ENCODE results near the gene COX6A1.

- TF ChIP-seq EZH2 (IDR thresholded peaks at IDR 0.05; ENCODE audit: borderline replicate concordance, low read depth, low read length, severe bottlenecking) (no peak), CTCF (IDR thresholded peaks at IDR 0.05; ENCODE audit: extremely low read depth in 1 of 2, insufficient read depth in 1 of 2, low read depth in 1 of 2, low read length in 2 of 2) (no peak), POLR2AphosphoS5 (IDR thresholded peaks at IDR 0.05; ENCODE audit: insufficient read depth, low read depth, low read length) (no peak), POLR2A (IDR thresholded peaks at IDR 0.05; ENCODE audit: low read depth, low read length) (no peak)
These were observed 39.9 kb upstream of the COX6A1 start for GRCh38 chr12:120397824-120398540.
